GM12891 (cell line): ENCODE data around the gene FARP1.

Experiments used
- POLR2A ChIP-seq: IDR thresholded peaks from 2 replicates; pipeline ENCODE4 v1.6.1; 2011; ENCODE audit warnings: low read depth, low read length, control low read depth
- POLR2AphosphoS5 ChIP-seq: IDR thresholded peaks from 2 replicates; pipeline ENCODE4 v1.6.1; 2011; ENCODE audit warnings: low read depth, low read length, control low read depth
- POU2F2 ChIP-seq: IDR thresholded peaks from 2 replicates; pipeline ENCODE4 v1.6.1; 2011; ENCODE audit warnings: low read depth, mild to moderate bottlenecking, control low read depth, low read length, moderate library complexity
- SPI1 ChIP-seq: IDR thresholded peaks from 2 replicates; pipeline ENCODE4 v1.6.1; 2011; ENCODE audit warnings: low read depth, low read length, control low read depth
- TAF1 ChIP-seq: IDR thresholded peaks from 2 replicates; pipeline ENCODE4 v1.6.1; 2011; ENCODE audit warnings: low read depth, low read length, control low read depth

DNA sequence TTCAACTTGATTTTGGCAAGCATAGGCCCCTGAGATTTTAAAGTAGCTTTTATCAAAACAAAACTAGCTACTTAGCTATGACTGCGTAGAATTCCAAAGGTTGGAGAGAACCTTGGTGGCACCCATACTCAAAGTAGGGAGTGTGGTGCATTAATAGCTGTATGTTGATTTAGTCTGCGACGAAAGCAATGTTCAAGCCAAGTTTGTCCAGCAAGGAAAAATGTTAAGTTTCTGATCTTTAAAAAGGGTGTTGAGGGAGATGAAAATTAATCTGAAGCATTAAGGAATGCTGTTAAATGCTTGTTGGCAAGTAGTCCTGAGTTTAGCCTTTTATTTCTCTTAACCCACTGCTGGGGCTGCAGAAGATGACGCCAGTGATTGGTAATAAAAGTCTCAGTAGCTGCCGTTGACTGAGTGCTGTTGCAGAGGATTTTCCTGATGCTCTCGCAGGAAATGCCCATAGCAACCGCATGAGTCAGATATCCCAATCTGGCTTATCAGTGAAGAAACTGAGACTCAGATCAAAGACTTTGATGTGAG, 110.1 kb downstream of the FARP1 start:
- TF ChIP-seq POLR2A, result no peak
- TF ChIP-seq TAF1, result no peak
- no peak for TF ChIP-seq POLR2AphosphoS5
- TF ChIP-seq SPI1, result no peak
- TF ChIP-seq POU2F2, result no peak
